IPS-NIHi11 (cell line): ENCODE results near the gene C6orf118.
A peak's percentile ranks its signal among the peaks of the same experiment; 100 is the strongest.

Experiments
- DNase-seq: peaks from one replicate; pipeline ENCODE4 v3.0.0; 2012; ENCODE audit warnings: mixed read lengths, low spot score

Gene C6orf118

GRCh38 chr6:165244524-165245247 is 64.7 kb downstream of the C6orf118 start:
- no peak for DNase-seq

DNA sequence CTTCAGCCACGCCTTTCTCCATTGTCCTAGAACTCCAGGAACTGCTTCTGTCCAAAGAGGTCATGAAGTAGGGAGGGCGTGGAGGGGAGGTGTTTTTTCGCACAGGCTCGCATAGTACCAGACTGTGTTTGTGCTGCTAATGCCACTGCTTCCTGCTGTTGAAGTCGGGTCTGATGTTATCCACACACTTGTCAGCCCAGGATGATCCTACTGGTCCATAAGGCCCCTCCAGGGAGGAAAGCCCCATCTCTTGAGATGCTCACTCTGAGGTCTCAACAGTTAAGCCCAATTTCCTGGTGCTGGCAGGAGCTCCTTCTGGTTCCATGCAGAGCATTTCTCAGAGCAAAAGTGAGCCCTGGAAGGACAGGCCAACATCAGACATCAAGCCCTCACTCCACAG is 65.6 kb downstream of the C6orf118 start:
- no peak for DNase-seq

DNA sequence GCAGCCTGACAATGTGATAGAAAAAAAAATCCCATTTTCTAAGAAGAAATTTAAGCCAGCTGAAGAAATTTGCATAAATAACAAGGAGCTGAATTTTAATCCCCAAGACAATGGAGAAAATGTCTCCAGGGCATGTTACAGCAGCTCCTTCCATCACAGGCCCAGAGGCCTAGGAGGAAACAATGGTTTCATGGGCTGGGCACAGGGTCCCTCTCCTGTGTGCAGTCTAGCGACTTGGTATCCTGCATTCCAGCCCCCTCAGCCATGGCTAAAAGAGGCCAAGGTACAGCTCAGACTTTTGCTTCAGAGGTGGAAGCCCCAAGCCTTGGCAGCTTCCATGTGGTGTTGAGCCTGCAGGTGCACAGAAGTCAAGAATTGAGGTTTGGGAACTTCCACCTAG is 73.1 kb downstream of the C6orf118 start:
- no peak for DNase-seq

GRCh38 chr6:165232731-165233488 is 76.5 kb downstream of the C6orf118 start:
- DNase-seq: no peak

DNA sequence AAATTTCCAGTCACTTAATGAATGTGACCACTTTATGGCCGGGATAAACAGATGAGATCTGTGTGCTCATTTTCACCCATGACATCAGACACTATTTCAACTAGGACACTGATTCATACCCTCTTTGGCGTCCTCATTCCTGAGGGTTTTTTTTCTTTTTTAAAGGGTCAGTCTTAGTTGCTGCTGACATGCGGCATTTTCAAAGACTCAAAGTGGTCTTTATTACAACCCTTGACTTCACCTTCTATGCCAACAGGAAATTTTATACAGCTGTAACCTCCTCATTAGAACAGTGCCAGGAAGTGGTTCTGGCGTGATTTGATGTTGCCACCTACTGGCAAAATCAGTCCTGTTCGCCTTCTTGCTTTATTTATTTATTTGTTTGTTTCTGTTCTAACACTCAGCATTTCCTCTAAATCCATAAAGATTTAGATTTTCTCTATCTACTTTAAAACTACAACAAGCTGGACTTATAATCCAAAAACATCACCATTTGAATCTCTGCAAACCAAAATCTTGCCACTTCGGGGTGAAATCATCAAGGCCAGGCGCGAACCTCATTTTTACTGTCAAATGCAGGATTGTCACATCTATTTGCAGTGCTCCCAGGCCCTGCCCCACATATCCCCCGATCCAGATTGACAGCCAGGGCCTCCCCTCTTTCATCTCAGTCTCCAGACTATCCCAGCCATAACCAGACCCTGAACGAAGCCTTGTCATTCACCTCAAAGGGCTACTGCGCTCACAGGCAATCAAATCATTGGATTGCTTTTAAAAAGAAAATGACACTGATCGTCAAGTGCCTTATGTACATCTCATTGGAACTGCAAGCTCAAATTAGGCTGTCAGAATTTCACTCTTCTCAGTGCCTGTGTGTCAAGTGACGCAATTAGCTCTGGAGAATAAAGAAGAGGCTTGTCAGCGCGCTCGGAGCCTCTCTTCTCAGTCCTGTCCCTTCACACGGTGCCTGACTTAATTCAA is 77.5 kb downstream of the C6orf118 start:
- peak; percentile 26 for DNase-seq

GRCh38 chr6:165231177-165231576 is 78.2 kb downstream of the C6orf118 start:
- DNase-seq: no peak
